Fibroblast of lung (primary cell): ENCODE data around the gene GAS7. TPM values are rescaled to one million over a fixed set of nuclear protein-coding genes. Genes with fewer than 3 reads are reported as not detected.

Experiments used
- DNase-seq, 2 donors: peaks; one replicate each; pipeline versions ENCODE4 v3.0.0 to v3.0.0-alpha.2; 2010; ENCODE audit warnings: low read depth in 2 of 2
- H2AFZ ChIP-seq: 2 replicates; pipeline ENCODE4 v1.5.1; 2012; ENCODE audit warnings: low read length, control low read depth, inconsistent platforms
- H3K27ac ChIP-seq: 2 replicates; pipeline ENCODE4 v1.5.1; 2011; ENCODE audit warnings: low read length, control low read depth; ENCODE audit not compliant: insufficient read depth
- H3K27me3 ChIP-seq: 2 replicates; pipeline ENCODE4 v1.5.1; 2011; ENCODE audit warnings: mild to moderate bottlenecking, low read length; ENCODE audit not compliant: control insufficient read depth, insufficient read depth
- H3K36me3 ChIP-seq: 2 replicates; pipeline ENCODE4 v1.5.1; 2011; ENCODE audit warnings: low read length; ENCODE audit not compliant: control insufficient read depth, insufficient read depth
- H3K4me1 ChIP-seq: 2 replicates; pipeline ENCODE4 v1.5.1; 2011; ENCODE audit warnings: low read length; ENCODE audit not compliant: control insufficient read depth, insufficient read depth; ENCODE audit errors: extremely low read depth
- H3K4me2 ChIP-seq: 2 replicates; pipeline ENCODE4 v1.5.1; 2011; ENCODE audit warnings: low read length, control low read depth; ENCODE audit not compliant: insufficient read depth; ENCODE audit errors: extremely low read depth
- H3K4me3 ChIP-seq, 4 experiments: fragments of 200-600 bp in 1 of 4; sonication (generic) in 1 of 4; replicated peaks in 1 of 4; 2 replicates each; pipeline ENCODE4 v1.5.1; 2011 to 2016; ENCODE audit warnings: low read length in 4 of 4, low read depth in 3 of 4, mild to moderate bottlenecking in 3 of 4, control low read depth in 2 of 4, inconsistent platforms in 1 of 4, mixed read lengths in 1 of 4; ENCODE audit not compliant: insufficient read depth in 1 of 4; ENCODE audit errors: control extremely low read depth in 1 of 4
- H3K79me2 ChIP-seq: 2 replicates; pipeline ENCODE4 v1.5.1; 2012; ENCODE audit warnings: mild to moderate bottlenecking, low read length, inconsistent platforms; ENCODE audit not compliant: control insufficient read depth, insufficient read depth
- H3K9ac ChIP-seq: 2 replicates; pipeline ENCODE4 v1.5.1; 2011; ENCODE audit warnings: mild to moderate bottlenecking, low read length, control low read depth; ENCODE audit not compliant: insufficient read depth
- H3K9me3 ChIP-seq: 2 replicates; pipeline ENCODE4 v1.5.1; 2012; ENCODE audit warnings: low read depth, low read length; ENCODE audit not compliant: control insufficient read depth, insufficient read depth
- H4K20me1 ChIP-seq: 2 replicates; pipeline ENCODE4 v1.5.1; 2011; ENCODE audit warnings: low read length; ENCODE audit not compliant: control insufficient read depth, insufficient read depth; ENCODE audit errors: extremely low read depth
- CTCF ChIP-seq, 2 donors: IDR thresholded peaks in 1 of 2; conservative IDR thresholded peaks in 1 of 2; 1 replicate in 1 of 2; 2 replicates in 1 of 2; pipeline ENCODE4 v1.5.1; 2011 to 2012; ENCODE audit warnings: low read length in 2 of 2, control low read depth in 1 of 2, inconsistent platforms in 1 of 2, low read depth in 1 of 2, mild to moderate bottlenecking in 1 of 2
- EZH2 ChIP-seq: IDR thresholded peaks from 2 replicates; pipeline ENCODE4 v1.5.1; 2012; ENCODE audit warnings: low read length, control low read depth, mild to moderate bottlenecking; ENCODE audit errors: missing control alignments
- polyA plus RNA-seq, 2 donors: library from polyadenylated mRNA; depleted of rRNA in 1 of 2; stranded (reverse) in 1 of 2; unstranded in 1 of 2; fragments of >200 nt; gene quantifications; 2 replicates each; pipeline ENCODE4 v1.2.1, GENCODE V29; 2011 to 2012; ENCODE audit warnings: missing spikeins in 1 of 2
- total RNA-seq: library from RNA; depleted of rRNA; stranded (reverse); fragments of >200 nt; gene quantifications from 2 replicates; pipeline ENCODE4 v1.2.1, GENCODE V29; 2014

GAS7 gene
- total and polyA plus RNA-seq, 2 donors (not counting 1 experiment from before 2014, with no cell fraction given): 0.58 to 2.6 TPM

- Histone ChIP-seq H3K9ac (no peak overlapping the region), H2AFZ (no peak overlapping the region), H3K36me3 (no peaks in the 10 kb centered on the region), H3K4me1 (no peaks in the 10 kb centered on the region), H3K4me2 (no peak overlapping the region), H3K79me2 (no peaks in the 10 kb centered on the region), H3K4me3 (no peak overlapping the region), H4K20me1 (no peaks in the 10 kb centered on the region), H3K27me3 (no peaks in the 10 kb centered on the region), H3K27ac (no peak overlapping the region), H3K9me3 (no peaks in the 10 kb centered on the region)
- TF ChIP-seq EZH2 (no peak), CTCF (conservative IDR thresholded peaks at IDR 0.05 in 1 of 2, IDR thresholded peaks at IDR 0.05 in 1 of 2; ENCODE audit: low read depth in 1 of 2, low read length in 2 of 2) (no peak)
- no peak for DNase-seq
These were observed 213.6 kb downstream of the GAS7 start for GRCh38 chr17:9984768-9985167.

GRCh38 chr17:9982159-9982558 is 216.2 kb downstream of the GAS7 start:
- no peaks in the 10 kb centered on the region for H3K79me2 ChIP-seq
- no peak overlapping the region for H3K27ac ChIP-seq
- H3K4me2 ChIP-seq: no peak overlapping the region
- DNase-seq: no peak
- no peak overlapping the region for H3K4me3 ChIP-seq
- no peaks in the 10 kb centered on the region for H4K20me1 ChIP-seq
- TF ChIP-seq EZH2: no peak
- peak in 1 of 2 donors; percentile 18 for TF ChIP-seq CTCF (conservative IDR thresholded peaks at IDR 0.05 in 1 of 2, IDR thresholded peaks at IDR 0.05 in 1 of 2; ENCODE audit: low read depth in 1 of 2, low read length in 2 of 2)
- H3K36me3 ChIP-seq: no peaks in the 10 kb centered on the region
- H3K4me1 ChIP-seq: no peaks in the 10 kb centered on the region
- no peaks in the 10 kb centered on the region for H3K9me3 ChIP-seq
- H3K9ac ChIP-seq: no peak overlapping the region
- H3K27me3 ChIP-seq: no peaks in the 10 kb centered on the region
- H2AFZ ChIP-seq: no peak overlapping the region

- Histone ChIP-seq H4K20me1 (no peaks in the 10 kb centered on the region), H3K4me1 (no peaks in the 10 kb centered on the region), H3K4me3 (no peak overlapping the region), H3K9ac (no peak overlapping the region), H3K27me3 (no peaks in the 10 kb centered on the region), H3K79me2 (no peaks in the 10 kb centered on the region), H3K4me2 (no peak overlapping the region), H3K36me3 (no peaks in the 10 kb centered on the region), H3K9me3 (no peaks in the 10 kb centered on the region), H2AFZ (no peak overlapping the region), H3K27ac (no peak overlapping the region)
- TF ChIP-seq EZH2 (no peak), CTCF (conservative IDR thresholded peaks at IDR 0.05 in 1 of 2, IDR thresholded peaks at IDR 0.05 in 1 of 2; ENCODE audit: low read depth in 1 of 2, low read length in 2 of 2) (no peak)
- no peak for DNase-seq
These were observed 217.0 kb downstream of the GAS7 start for GRCh38 chr17:9981344-9981915.
